Sciatic nerve (tissue), 2 donors: ENCODE results near the gene HIF1AN. TPM values are rescaled to one million over a fixed set of nuclear protein-coding genes. Genes with fewer than 3 reads are reported as not detected.
"Not testable (repeated sequence)": the region's sequence is repeated elsewhere in the genome, so short reads cannot be mapped to it uniquely, and the experiment has no call there.

Source experiments
- ATAC-seq: fragments of 200-7000 bp; cut with Tn5 transposase; one replicate; pipeline ENCODE4 v1.9.1; 2020; ENCODE audit warnings: mild to moderate bottlenecking, moderate library complexity
- DNase-seq: peaks from one replicate; pipeline ENCODE4 v3.0.0-alpha.2; 2020; ENCODE audit warnings: low spot score
- intact Hi-C: fragments of 100-400 bp; cut with DNase I; formaldehyde crosslinking; loops from one replicate; pipeline ENCODE4 v1.14.2; 2022
- total RNA-seq: library from RNA; stranded (reverse); fragmentation: NEBNext Ultra II Directional; extraction: Animal tissue kit (Norgen Biotek cat#: 25700); gene quantifications from one replicate; pipeline ENCODE4 v1.2.1, GENCODE V29; 2021
- donor health status: DM: no; HTN: no; CAD: no.
- donor health status: DM: no; HTN: no; CAD: no.

Gene HIF1AN
- total RNA-seq, 1 donor from 2014 or later: 34.2 TPM

DNA sequence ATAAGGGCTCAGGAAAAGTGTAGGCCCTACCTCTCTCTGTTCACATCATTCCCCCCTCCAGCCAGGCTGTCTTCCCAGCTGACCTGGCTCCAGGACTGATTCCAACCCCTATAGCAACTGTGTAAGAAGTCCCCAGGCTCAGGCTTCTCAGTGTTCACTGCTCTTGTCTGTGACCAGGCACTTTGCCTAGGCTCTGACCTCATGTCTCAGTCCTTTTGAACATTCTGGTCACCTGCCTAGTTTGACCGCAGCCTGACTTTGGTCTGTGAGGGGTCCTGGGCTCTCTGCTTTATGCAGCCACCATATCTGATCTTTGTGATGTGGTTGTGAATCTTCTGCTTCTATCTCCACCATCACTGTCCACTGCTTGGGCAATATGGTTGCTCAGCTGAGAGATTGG, 24.5 kb downstream of the HIF1AN start:
- ATAC-seq: no peak
- DNase-seq: no peak
- intact Hi-C loops: loop anchor here (10.0 kb wide), 1 partner anchor 315 kb away; no protein-coding TSS in a partner anchor

DNA sequence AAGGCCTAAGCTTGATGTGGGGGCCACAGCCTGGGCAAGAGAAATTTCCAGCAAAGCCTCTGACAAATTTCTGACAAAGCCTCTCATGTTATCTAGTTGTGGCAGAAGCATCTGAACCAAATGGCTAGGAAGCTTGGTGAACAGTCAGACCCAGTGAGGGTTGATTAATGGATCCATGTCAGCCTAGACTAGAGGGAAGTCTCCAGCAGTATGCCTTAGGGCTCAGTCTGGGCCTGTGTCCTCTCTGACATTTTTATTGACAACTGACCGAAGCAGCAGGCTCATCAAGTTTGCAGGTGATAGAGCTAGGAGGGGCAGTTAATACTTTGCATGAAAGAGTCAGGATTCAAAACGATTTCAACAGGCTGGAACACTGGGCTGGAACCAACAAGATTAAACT, 25.3 kb downstream of the HIF1AN start:
- intact Hi-C loops: loop anchor here (10.0 kb wide), 1 partner anchor 314 kb away; no protein-coding TSS in a partner anchor
- ATAC-seq: no peak
- DNase-seq: no peak

DNA sequence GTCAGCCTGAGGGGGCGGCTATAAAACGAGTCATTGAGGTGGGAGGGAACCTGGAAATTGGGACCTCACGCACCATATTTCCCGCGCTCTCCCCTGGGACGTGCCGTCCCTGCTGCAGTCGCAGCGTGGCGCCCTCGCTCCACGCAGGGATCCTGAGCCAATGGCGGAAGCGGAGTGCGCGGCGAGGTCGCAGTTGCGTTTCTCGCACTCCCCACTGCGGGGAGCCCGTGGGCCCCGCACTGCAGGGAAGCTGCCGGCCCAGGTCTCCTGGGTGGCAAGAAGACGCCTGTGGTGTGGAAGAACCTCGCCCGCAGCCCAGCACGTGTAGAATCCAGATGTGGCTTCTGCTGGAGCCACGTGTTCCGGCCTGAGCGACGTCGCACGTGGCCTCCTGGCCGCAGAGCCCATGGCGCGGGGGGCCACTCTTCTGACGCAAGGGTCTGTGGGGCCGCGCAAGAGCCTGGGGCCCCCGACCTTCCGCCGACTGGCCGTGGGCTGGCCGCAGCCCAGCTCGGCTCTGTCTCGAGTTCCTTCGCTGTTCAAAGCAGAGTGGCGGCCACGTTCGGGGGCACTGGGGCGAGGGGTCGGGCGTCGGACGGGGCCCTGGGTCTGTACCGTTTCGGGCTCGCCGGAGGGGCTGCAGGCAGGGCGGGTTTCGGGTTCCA, 26.4 kb downstream of the HIF1AN start:
- intact Hi-C loops: loop anchor here (10.0 kb wide), 1 partner anchor 313 kb away; no protein-coding TSS in a partner anchor
- DNase-seq (peak; percentile 66), ATAC-seq (peak; percentile 79)

DNA sequence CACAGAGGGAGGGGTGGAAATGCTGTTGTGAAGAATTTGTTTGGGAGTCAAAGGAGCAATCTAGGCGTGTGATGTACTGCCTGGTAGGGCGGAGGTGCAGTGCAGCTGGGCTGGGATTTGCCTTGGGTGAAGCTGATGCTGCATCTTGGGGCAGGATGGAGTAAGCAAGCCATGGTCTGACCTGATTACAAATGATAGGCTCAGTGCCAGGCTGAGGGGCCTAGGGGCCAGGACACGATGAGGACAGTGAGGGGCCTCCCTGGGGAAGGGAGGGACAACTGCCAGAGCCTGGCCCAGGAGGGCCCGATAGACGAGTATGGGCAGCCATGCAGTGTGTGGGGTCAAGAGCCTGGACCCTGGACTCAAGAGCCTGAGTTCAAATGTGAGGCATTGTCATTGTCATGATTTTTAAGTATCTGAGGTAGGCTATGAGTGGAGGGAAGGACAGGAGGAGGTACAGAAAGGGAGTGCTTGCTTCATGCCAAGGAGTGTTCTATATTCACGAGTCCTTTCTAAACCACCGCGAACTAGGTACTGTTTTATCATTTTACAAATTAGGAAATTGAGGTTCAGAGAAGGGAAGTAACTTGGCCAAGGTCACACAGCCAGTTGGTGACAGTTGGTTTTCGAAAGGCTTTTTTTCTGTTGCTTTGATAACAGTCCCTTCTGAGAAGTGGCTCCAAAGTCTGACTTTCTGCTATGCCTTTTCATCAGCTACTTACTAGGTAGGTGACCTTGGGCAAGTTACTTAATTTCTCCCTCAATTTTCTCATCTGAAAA, 29.7 kb downstream of the HIF1AN start:
- DNase-seq (no peak), ATAC-seq (no peak)
- intact Hi-C loops: loop anchor here (10.0 kb wide), 1 partner anchor 309 kb away; no protein-coding TSS in a partner anchor

- intact Hi-C loops: loop anchor here (10.0 kb wide), 1 partner anchor 308 kb away; no protein-coding TSS in a partner anchor
- DNase-seq (no peak), ATAC-seq (no peak)
These were observed 30.8 kb downstream of the HIF1AN start for GRCh38 chr10:100566561-100566960.

GRCh38 chr10:100567249-100567648, 31.5 kb downstream of the HIF1AN start:
- DNase-seq: no peak
- intact Hi-C loops: loop anchor here (10.0 kb wide), 1 partner anchor 308 kb away; no protein-coding TSS in a partner anchor
- ATAC-seq: no peak

GRCh38 chr10:100567826-100568225, 32.1 kb downstream of the HIF1AN start:
- ATAC-seq (no peak), DNase-seq (peak; percentile 23)
- intact Hi-C loops: loop anchor here (10.0 kb wide), 1 partner anchor 307 kb away; no protein-coding TSS in a partner anchor

- no peak for ATAC-seq
- DNase-seq: no peak
- intact Hi-C loops: loop anchor here (10.0 kb wide), 1 partner anchor 306 kb away; no protein-coding TSS in a partner anchor
These were observed 33.2 kb downstream of the HIF1AN start for GRCh38 chr10:100568912-100569311.

GRCh38 chr10:100569687-100570481, 34.1 kb downstream of the HIF1AN start:
- ATAC-seq (no peak), DNase-seq (peak; percentile 32)
- intact Hi-C loops: loop anchor here (10.0 kb wide), 1 partner anchor 305 kb away; no protein-coding TSS in a partner anchor

GRCh38 chr10:100570506-100570905, 34.8 kb downstream of the HIF1AN start:
- intact Hi-C loops: no loop called here
- ATAC-seq (no peak), DNase-seq (peak; percentile 6)

- intact Hi-C loops: no loop called here
- peak; percentile 3 for DNase-seq
- no peak for ATAC-seq
These were observed 35.5 kb downstream of the HIF1AN start for GRCh38 chr10:100571084-100571856.

GRCh38 chr10:100575146-100575545, 39.4 kb downstream of the HIF1AN start:
- DNase-seq, intact Hi-C loops, ATAC-seq: not testable (repeated sequence)

GRCh38 chr10:100575585-100576281, 40.0 kb downstream of the HIF1AN start:
- ATAC-seq: no peak
- DNase-seq: no peak
- intact Hi-C loops: no loop called here

GRCh38 chr10:100576282-100576635, 40.5 kb downstream of the HIF1AN start:
- DNase-seq (no peak), ATAC-seq (no peak)
- intact Hi-C loops: no loop called here

DNA sequence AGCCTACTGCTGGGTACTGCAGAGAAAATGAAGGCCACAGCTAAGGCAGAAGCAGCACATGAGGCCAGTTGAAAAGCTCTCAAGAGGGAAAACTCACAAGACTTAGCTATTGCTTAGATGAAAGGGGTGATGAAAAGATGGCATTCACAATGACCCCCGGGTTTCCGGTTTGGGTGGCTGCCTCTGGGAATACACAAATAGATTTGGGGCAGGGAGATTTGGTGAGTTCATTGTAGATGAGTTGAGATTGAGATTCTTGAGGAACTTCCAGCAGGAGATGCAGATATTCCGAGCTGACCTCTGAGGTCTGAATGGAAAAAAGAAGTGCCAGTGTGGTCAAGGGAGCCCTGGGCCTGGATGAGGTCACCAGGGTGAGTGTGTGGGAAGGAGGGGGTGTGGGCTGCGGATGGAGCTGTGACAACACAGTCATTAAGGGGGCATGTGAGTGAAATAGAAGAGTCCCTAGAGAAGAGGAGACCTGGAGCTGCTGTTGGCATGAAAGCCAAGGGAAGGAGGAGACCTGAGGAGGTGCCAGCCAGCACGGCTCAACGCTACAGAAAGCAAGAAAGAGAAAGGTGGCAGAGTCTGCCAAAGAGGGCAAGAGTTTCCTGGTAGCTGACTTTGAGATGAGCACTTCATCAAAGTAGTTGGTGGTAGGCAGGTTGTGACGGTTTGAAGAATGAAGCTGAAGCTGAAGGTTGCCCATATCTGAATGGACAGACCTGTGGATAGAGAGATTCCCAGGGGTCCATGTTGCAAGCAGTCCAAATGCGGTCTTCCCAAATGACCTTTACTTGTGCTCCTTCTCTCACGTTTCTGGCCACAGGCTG, 43.7 kb downstream of the HIF1AN start:
- intact Hi-C loops: no loop called here
- no peak for DNase-seq
- no peak for ATAC-seq

- intact Hi-C loops: no loop called here
- no peak for DNase-seq
- ATAC-seq: no peak
These were observed 51.2 kb downstream of the HIF1AN start for GRCh38 chr10:100586959-100587358.

GRCh38 chr10:100598166-100598565, 62.4 kb downstream of the HIF1AN start:
- intact Hi-C loops: no loop called here
- DNase-seq: no peak
- ATAC-seq: no peak
